Posterior vena cava (tissue), 2 donors: Measurements from ENCODE around the gene PRMT5. TPM values are rescaled to one million over a fixed set of nuclear protein-coding genes. Genes with fewer than 3 reads are reported as not detected.
A peak's percentile ranks its signal among the peaks of the same experiment; 100 is the strongest.
"Not testable (repeated sequence)": the region's sequence is repeated elsewhere in the genome, so short reads cannot be mapped to it uniquely, and the experiment has no call there.

Experiments used
- DNase-seq: peaks from one replicate; pipeline ENCODE4 v3.0.0-alpha.2; 2020; ENCODE audit warnings: low spot score
- intact Hi-C, 2 donors: fragments of 100-400 bp; cut with DNase I; formaldehyde crosslinking; loops; one replicate each; pipeline versions ENCODE4 v1.14.1 to v1.14.2; 2022 to 2023
- total RNA-seq, 2 donors: library from RNA; stranded (reverse); fragmentation: NEBNext Ultra II Directional; extraction: Animal tissue kit (Norgen Biotek cat#: 25700); gene quantifications; one replicate each; pipeline ENCODE4 v1.2.1, GENCODE V29; 2021
- donor health status: DM: yes; HTN: yes; CAD: no.
- donor health status: DM: yes; HTN: yes; CAD: no.

PRMT5 gene
- total RNA-seq, 2 donors from 2014 or later, result 44.9 to 45.9 TPM

- DNase-seq, intact Hi-C loops: not testable (repeated sequence)
Measured at GRCh38 chr14:22951795-22952194, 22.6 kb upstream of the PRMT5 start.

GRCh38 chr14:22945642-22946041 is 16.5 kb upstream of the PRMT5 start:
- intact Hi-C loops, result no loop called here
- DNase-seq, result no peak

- no peak for DNase-seq
Measured at GRCh38 chr14:22939684-22940083, 10.5 kb upstream of the PRMT5 start.

DNA sequence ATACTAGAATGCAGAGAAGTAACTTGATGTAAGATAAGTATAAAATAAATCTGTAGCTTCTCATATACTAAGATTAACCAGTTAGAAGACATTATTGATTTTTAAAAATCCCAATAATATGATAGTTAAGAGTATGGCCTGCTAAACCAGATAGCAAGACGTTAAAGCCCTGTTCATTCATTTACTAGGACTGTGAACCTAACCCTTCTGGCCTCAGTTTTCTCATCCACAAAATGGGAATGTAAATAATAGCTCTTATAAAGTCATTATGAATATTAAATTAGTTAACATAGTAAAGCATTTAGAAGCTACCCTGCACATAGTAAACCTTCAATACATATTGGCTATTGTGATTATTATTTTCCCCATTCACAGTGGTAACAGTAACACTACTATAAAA is 6.0 kb upstream of the PRMT5 start:
- intact Hi-C loops, result loop anchor here in 1 of 2 donors (5.0 kb wide), 1 partner anchor 42 kb away; no protein-coding TSS in a partner anchor
- DNase-seq, result no peak

More at GRCh38 chr14:22939684-22940083, 10.5 kb upstream of the PRMT5 start:
- intact Hi-C loops, result loop anchor here in 1 of 2 donors (5.0 kb wide), 1 partner anchor 38 kb away; no protein-coding TSS in a partner anchor

GRCh38 chr14:22932146-22932545 is 3.0 kb upstream of the PRMT5 start:
- intact Hi-C loops, result no loop called here
- DNase-seq, result no peak

DNA sequence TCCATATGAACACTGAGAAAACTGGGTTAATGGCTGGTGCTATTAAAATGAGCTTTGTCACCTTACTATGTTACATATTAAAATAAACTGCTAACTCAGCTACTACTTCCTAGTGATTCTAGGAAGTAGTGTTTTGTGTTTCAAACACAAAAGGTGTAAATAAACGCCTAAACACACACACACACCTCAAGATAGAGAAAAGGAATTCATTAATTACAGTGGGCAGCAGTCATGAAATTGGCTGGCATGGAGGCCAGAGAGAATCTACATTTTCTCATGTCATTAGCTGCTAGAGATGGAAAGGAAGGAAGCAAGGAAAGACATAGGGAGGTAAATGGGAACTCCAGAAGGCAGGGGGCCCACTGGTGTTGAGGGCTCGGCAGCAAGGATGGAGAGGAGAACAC is 787 bp upstream of the PRMT5 start:
- intact Hi-C loops, result no loop called here
- no peak for DNase-seq

DNA sequence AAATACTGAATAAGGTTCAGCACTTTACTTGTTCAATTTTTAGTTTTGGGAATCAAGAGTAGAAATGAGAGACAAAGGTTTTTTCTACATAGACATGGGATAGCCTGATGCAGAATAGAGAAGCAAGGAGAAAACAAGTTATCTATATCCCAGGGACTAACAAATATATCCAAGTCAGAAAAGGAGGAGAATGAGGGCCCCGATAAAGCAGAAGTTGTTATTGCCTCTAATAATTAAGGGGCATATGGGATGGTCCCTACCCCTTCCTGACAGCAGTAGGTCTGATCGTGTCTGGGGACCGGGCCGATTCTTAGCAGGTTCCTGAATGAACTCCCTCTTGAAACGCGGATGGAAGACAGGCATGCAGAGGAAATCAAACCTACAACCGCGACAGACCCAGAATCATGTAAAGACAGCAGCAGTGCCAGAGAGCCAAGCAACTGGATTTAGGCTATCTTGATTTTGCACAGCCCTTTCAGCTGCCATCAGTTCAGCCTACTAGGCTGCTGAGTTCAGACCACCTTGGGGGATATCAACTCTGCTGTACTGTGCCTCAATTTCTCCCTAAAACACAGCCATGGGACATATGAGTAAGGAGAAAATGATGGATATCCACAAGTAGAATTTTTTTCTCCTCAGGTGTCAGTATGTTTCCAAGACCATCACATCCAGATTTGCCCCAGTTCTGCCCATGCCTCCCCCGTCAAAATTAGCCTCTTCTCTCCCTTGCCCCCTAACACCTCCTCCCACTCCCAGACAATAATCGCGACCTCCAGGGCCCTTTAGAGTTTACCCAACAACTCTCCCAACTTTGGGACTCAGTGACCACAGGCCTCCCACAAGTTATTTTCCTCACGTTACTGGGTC is 706 bp downstream of the PRMT5 start:
- no peak for DNase-seq
- intact Hi-C loops, result no loop called here

DNA sequence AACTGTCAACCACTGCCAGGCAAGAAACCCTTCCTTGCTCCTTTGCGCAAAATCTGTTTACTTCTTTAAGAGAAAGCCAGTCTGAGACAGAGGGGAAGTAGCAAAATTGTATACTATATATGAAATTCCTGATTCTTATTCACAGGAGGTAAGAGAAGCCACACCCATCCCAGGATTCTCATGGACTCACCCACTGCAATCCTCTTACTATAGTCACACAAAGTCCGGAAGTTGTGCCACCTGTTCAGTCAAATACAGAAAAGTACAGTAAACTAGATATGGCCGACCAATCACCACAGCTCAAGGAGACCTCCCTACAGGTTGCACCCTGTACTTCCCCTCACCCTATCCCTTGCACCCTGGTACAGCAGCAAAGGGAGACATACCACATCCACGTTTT is 2.9 kb downstream of the PRMT5 start:
- DNase-seq, result no peak
- intact Hi-C loops, result no loop called here

- no peak for DNase-seq
- intact Hi-C loops, result no loop called here
Measured at GRCh38 chr14:22925513-22925912, 3.7 kb downstream of the PRMT5 start.

DNA sequence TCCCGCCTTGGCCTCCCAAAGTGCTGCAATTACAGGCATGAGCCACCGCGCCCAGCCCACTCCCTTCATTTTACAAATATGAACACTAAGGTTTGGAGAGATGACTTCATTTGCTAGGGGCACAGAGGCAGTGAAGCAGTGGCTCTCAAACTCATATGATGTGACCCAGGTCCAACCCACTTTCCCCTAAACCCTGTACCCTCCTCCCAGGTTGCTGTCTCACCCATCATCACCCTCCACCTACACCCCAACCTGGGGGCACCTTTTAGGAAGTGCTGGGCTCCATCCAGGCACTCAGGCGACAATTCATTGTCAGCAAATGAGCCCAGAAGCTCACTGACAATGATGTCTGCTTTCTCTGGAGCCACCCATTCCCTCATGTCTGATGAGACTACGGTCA is 5.4 kb downstream of the PRMT5 start:
- intact Hi-C loops, result no loop called here
- no peak for DNase-seq

DNA sequence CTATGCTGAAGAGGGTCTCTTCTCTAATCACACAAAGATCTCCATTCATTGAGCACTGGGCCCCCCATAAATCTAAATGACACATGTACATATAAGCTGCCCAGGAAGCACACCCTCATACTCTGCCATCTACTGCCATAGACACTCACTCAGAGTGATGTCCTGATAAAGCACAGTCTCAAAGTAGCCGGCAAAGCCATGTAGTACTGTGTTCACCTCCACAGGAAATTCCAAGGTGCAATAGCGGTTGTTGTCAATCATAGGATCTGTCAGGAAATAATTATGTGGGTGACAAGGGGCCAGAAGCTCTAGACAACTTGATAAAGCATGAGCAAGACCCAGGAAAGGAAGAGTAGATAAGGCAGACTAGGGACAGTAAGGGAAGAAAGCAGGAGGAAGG is 6.9 kb downstream of the PRMT5 start:
- DNase-seq, result no peak
- intact Hi-C loops, result no loop called here

DNA sequence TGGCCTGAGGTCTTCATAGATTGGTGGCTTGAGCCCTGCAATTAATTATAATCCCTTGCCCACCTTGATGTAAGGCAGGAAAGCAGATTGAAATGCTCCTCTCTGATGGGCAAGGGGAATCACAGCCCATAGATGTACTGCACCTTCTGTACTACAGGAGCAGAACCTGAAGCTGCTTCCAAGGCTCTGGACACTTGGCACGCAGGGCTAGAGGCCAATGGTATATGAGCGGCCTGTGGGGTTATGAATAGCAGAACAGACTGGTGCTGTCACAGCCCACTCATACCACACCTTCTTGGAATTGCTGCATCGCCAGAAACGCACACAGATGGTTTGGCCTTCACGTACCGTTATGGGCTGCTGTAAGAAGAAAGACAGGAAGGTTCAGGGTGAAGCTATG is 8.5 kb downstream of the PRMT5 start:
- intact Hi-C loops, result no loop called here
- DNase-seq, result no peak

DNA sequence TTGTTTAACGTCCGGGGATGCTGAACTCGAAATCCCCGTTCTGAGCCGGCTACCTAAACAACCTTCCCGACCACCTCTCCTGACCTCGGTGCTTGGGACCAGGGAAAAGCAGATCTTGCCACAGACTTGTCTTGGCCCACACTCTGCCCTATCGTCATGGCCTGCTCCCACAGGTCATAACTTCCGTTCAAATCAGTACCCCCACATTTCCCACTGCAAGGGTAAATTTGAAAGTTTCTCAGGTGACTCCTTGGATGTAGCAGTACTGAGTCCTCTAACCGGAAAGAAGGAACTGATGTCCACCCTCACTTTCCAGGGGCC is 9.6 kb downstream of the PRMT5 start:
- intact Hi-C loops, result no loop called here

GRCh38 chr14:22918804-22919600 is 10.2 kb downstream of the PRMT5 start, which contains the start of gene RBM23:
Gene RBM23, minus strand, starts transcription at chr14:22919149.
- DNase-seq, result peak; percentile 100
- intact Hi-C loops, result no loop called here

More for the DNA sequence above, 9.6 kb downstream of the PRMT5 start:
- no peak for DNase-seq

- no peak for DNase-seq
- intact Hi-C loops, result no loop called here
Measured at GRCh38 chr14:22915886-22916521, 13.2 kb downstream of the PRMT5 start.

DNA sequence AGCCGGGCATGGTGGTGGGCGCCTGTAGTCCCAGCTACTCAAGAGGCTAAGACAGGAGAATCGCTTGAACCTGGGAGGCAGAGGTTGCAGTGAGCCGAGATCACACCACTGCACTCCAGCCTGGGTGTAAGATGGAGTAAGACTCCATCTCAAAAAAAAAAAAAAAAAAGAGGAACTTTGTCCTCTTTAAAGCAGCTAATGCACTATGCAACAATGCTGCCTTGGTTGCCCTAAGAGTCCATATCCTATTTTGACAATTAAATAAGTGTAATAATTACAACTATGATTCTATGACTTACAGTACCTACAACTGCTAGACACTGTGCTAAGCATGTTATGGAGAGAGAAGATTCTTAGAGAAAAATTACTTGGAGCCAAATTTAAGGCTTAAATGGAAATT is 14.3 kb downstream of the PRMT5 start:
- intact Hi-C loops, DNase-seq: not testable (repeated sequence)

DNA sequence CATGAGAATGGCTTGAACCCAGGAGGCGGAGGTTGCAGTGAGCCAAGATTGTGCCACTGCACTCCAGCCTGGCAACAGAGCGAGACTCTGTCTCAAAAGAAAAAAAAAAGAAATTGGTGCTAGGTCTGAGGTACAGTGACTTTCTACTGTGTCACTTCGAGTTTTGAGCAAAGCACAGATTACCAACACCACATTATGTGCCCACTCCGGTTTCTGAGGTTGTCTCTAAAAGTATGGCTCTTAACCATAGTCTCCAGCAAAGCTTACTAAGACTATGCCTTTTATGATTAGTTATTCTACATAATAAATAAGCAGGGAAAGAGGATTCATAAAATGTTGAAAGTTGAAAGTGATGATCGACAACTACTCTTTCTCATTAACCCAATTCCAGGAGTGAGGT is 18.3 kb downstream of the PRMT5 start:
- no peak for DNase-seq
- intact Hi-C loops, result no loop called here

DNA sequence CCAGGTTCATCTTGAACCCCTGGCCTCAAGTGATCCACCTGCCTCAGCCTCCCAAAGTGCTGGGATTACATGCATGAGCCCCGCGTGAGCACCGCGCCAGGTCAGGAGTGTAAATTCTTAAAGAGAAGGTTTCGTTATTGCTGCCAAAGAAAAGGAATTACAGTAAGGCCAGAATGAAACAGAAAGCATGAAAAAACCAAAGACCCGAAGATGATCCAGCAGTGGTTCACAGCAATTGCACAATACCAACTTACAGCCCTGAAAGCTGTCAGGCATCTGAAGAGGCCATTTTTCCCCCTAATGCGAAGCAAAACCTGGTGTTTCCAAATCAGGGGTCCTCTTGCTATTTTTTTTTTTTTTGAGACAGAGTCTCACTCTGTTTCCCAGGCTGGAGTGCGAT is 20.6 kb downstream of the PRMT5 start:
- intact Hi-C loops, result no loop called here
- no peak for DNase-seq

DNA sequence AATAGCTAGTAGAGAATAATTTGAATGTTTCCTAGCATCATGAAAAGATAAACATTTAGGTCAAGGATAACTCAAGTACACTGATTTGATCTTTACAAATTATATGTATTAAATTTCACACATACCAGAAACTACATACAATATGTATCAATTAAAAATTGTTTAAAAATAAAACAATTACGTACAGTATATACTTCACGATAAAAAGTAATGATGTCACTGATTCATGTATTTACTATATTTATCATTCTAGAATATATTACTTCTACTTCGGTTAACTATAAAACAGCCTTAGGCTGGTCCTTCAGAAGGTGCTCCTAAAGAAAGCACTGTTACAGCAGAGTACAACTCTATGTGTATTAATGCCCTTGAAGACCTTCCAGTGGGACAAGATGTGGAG is 21.7 kb downstream of the PRMT5 start:
- DNase-seq, result no peak
- intact Hi-C loops, result no loop called here

DNA sequence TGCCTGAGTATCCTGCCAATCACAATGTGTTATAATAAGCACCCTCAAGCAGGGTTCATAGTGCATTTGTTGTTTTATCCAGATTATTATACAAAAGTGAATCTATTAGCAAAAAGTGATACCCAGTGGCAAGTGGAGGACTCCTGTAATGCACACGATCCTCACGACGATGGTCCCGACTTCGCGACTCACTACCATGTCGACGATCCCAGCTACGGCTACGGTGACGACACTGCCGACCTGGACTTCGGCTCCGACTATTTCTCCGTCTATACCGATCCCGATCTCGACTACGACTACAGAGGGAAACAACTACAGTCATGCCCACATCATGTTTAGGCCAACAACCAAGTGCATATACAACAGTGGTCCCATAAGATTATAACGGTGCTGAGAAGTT is 23.1 kb downstream of the PRMT5 start:
- no peak for DNase-seq
- intact Hi-C loops, result no loop called here
